GM19193 (cell line): ENCODE results near the gene SLC12A7.

Experiments
- POLR2A ChIP-seq: IDR thresholded peaks from 4 replicates; pipeline ENCODE4 v1.6.1; 2011; ENCODE audit not compliant: insufficient read depth, insufficient read length; ENCODE audit errors: extremely low read depth

The SLC12A7 gene

GRCh38 chr5:1121891-1122290 lies 10.0 kb upstream of the SLC12A7 start:
- TF ChIP-seq POLR2A, result no peak

- no peak for TF ChIP-seq POLR2A
Observed at GRCh38 chr5:1121044-1121443, 9.2 kb upstream of the SLC12A7 start.

- TF ChIP-seq POLR2A, result no peak
Observed at GRCh38 chr5:1120236-1120999, 8.6 kb upstream of the SLC12A7 start.

GRCh38 chr5:1119312-1119831 lies 7.5 kb upstream of the SLC12A7 start:
- TF ChIP-seq POLR2A, result no peak

GRCh38 chr5:1118738-1119137 lies 6.9 kb upstream of the SLC12A7 start:
- no peak for TF ChIP-seq POLR2A

- TF ChIP-seq POLR2A, result no peak
Observed at GRCh38 chr5:1118231-1118698, 6.4 kb upstream of the SLC12A7 start.

GRCh38 chr5:1116977-1117376 lies 5.1 kb upstream of the SLC12A7 start:
- no peak for TF ChIP-seq POLR2A

- no peak for TF ChIP-seq POLR2A
Observed at GRCh38 chr5:1116109-1116740, 4.4 kb upstream of the SLC12A7 start.

- TF ChIP-seq POLR2A, result no peak
Observed at GRCh38 chr5:1115123-1115815, 3.4 kb upstream of the SLC12A7 start.

GRCh38 chr5:1113805-1114586 lies 2.1 kb upstream of the SLC12A7 start:
- no peak for TF ChIP-seq POLR2A

- TF ChIP-seq POLR2A, result no peak
Observed at GRCh38 chr5:1113332-1113690, 1.4 kb upstream of the SLC12A7 start.

- no peak for TF ChIP-seq POLR2A
Observed at GRCh38 chr5:1112596-1113331, 901 bp upstream of the SLC12A7 start.

- no peak for TF ChIP-seq POLR2A
Observed at GRCh38 chr5:1111241-1111726, 579 bp downstream of the SLC12A7 start.
